Measurements from ENCODE around the gene SSBP4. TPM values are rescaled to one million over a fixed set of nuclear protein-coding genes. Genes with fewer than 3 reads are reported as not detected.

Gene SSBP4
- total and polyA plus RNA-seq, 2 of the 8 experiments (the other 6 are each of a cell fraction or from before 2014, with no cell fraction given): 26.4 to 33.7 TPM

DNA sequence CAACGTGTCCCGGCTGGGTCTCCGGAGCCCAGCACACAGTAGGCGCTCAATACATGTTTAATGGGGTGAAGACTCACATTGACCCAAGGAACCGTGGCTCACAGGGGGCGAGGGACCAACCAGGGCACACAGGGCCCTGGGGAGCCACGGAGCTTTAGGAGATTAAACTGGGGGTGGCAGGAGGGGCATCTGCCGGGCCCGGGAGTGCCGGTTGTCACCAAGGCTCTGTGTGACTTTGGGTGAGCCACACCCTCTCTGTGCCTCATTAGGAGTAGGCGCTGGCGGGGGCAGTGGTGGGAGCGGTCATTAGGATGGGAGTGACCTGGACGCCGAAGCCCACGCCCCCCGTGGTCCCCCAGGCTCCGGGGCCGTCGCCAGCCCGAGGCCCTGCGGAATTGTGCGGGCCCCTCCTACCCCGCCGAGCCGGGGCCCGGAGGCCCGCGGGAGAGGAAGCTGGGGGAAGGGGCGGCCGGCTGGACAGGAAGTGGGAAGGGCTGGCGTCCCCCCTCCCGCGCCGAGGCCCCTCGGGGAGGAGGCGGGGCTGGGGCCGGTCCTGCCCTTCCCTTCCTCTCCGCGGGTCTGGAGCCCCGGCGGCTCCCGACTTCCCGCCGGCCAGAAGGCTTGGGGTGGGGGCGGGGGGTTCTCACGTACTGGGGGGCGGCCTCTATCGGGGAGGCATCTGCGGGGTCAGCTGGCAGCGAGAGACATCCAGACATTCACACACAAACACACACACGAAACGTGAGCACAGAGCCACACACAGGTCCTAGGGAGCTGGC is 1.8 kb upstream of the SSBP4 start (continued):
- no peak for TF ChIP-seq TAF7 (optimal IDR thresholded peaks at IDR 0.05; ENCODE audit: borderline replicate concordance, low read depth, low read length)
- no peak for TF ChIP-seq MAFK (IDR thresholded peaks at IDR 0.05; ENCODE audit: low read depth, low read length)
- no peak for TF ChIP-seq GTF2F1 (IDR thresholded peaks at IDR 0.05; ENCODE audit: borderline replicate concordance, low read depth, low read length)
- peak; percentile 80; the same call in 1 of the 2 replicates for TF ChIP-seq GABPA (IDR thresholded peaks at IDR 0.05; ENCODE audit: borderline replicate concordance, insufficient read depth, low read length)
- TF ChIP-seq SIX5 (IDR thresholded peaks at IDR 0.05; ENCODE audit: low read depth, low read length): no peak
- TF ChIP-seq, protein P1, sequence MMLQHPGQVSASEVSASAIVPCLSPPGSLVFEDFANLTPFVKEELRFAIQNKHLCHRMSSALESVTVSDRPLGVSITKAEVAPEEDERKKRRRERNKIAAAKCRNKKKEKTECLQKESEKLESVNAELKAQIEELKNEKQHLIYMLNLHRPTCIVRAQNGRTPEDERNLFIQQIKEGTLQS (IDR thresholded peaks at IDR 0.05; ENCODE audit: insufficient read depth, low read depth, low read length): no peak
- no peak for TF ChIP-seq BCL11A (IDR thresholded peaks at IDR 0.05; ENCODE audit: low read depth in 2 of 2, low read length in 2 of 2)
- TF ChIP-seq MAX (IDR thresholded peaks at IDR 0.05): no peak; the same call in 1 of the 2 replicates
- TF ChIP-seq, protein P2, sequence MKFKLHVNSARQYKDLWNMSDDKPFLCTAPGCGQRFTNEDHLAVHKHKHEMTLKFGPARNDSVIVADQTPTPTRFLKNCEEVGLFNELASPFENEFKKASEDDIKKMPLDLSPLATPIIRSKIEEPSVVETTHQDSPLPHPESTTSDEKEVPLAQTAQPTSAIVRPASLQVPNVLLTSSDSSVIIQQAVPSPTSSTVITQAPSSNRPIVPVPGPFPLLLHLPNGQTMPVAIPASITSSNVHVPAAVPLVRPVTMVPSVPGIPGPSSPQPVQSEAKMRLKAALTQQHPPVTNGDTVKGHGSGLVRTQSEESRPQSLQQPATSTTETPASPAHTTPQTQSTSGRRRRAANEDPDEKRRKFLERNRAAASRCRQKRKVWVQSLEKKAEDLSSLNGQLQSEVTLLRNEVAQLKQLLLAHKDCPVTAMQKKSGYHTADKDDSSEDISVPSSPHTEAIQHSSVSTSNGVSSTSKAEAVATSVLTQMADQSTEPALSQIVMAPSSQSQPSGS (IDR thresholded peaks at IDR 0.05; ENCODE audit: low read length): no peak
- TF ChIP-seq EGR1 (IDR thresholded peaks at IDR 0.05; ENCODE audit: borderline replicate concordance, low read depth, low read length): peak; percentile 67
- peak; percentile 45 to 84; a peak in 1 of 4 replicates for TF ChIP-seq HDAC2 (IDR thresholded peaks at IDR 0.05; ENCODE audit: borderline replicate concordance in 1 of 2, low read depth in 2 of 2, low read length in 2 of 2)
- TF ChIP-seq POU5F1 (IDR thresholded peaks at IDR 0.05; ENCODE audit: low read depth, low read length): no peak
- no peak for TF ChIP-seq SIRT6 (IDR thresholded peaks at IDR 0.05; ENCODE audit: low read length)

Data from H1 (cell line).